Esophagus squamous epithelium (tissue), 5 donors: Measurements from ENCODE around the gene EFCAB13. TPM values are rescaled to one million over a fixed set of nuclear protein-coding genes. Genes with fewer than 3 reads are reported as not detected.
"Not testable (repeated sequence)": the region's sequence is repeated elsewhere in the genome, so short reads cannot be mapped to it uniquely, and the experiment has no call there.

ENCODE experiments used
- DNase-seq: peaks from one replicate; lab custom pipeline; 2025; lab: John Stamatoyannopoulos, UW
- H3K27ac ChIP-seq, 4 donors: fragments of 200-600 bp; sonication (generic); one replicate each; pipeline ENCODE4 v1.5.1; 2016 to 2019; ENCODE audit warnings: mild to moderate bottlenecking in 1 of 4
- H3K27me3 ChIP-seq, 4 donors: fragments of 200-600 bp; sonication (generic); 1 replicate in 3 of 4; 2 replicates in 1 of 4; pipeline versions ENCODE4 v1.5.1 to v1.6.0; 2017 to 2021; ENCODE audit warnings: antibody characterized with exemption in 1 of 4
- H3K36me3 ChIP-seq, 3 donors: fragments of 200-600 bp; sonication (generic); one replicate each; pipeline ENCODE4 v1.5.1; 2016 to 2019
- H3K4me1 ChIP-seq, 3 donors: fragments of 200-600 bp; sonication (generic); one replicate each; pipeline ENCODE4 v1.5.1; 2017 to 2019
- H3K4me3 ChIP-seq, 4 donors: fragments of 200-600 bp; sonication (generic); 1 replicate in 3 of 4; 2 replicates in 1 of 4; pipeline ENCODE4 v1.5.1; 2016 to 2019; ENCODE audit warnings: mild to moderate bottlenecking in 2 of 4, moderate library complexity in 1 of 4
- H3K9me3 ChIP-seq, 3 donors: fragments of 200-600 bp; sonication (generic); one replicate each; pipeline ENCODE4 v1.5.1; 2016 to 2019
- CTCF ChIP-seq, 6 experiments: fragments of 450-650 bp in 4 of 6; fragments of 200-600 bp in 2 of 6; sonication (generic) in 2 of 6; IDR thresholded peaks; one replicate each; pipeline ENCODE4 v1.5.1; 2016 to 2019; ENCODE audit warnings: antibody characterized with exemption in 6 of 6, mild to moderate bottlenecking in 4 of 6, moderate library complexity in 4 of 6
- POLR2A ChIP-seq, 4 donors: fragments of 450-650 bp; IDR thresholded peaks; one replicate each; pipeline ENCODE4 v1.6.1; 2017; ENCODE audit warnings: antibody characterized with exemption in 4 of 4, mild to moderate bottlenecking in 4 of 4, moderate library complexity in 3 of 4
- WGBS, 2 donors: methylation state at CpG; one replicate each; pipeline ENCODE4 v1.1.5; 2018; 5-methylcytosine and 5-hydroxymethylcytosine counted together
- intact Hi-C: fragments of 100-400 bp; cut with DNase I; formaldehyde crosslinking; loops from one replicate; pipeline ENCODE4 v1.15.0; 2022
- total RNA-seq, 4 donors: library from RNA; depleted of rRNA; stranded (reverse); fragments of >200 nt; gene quantifications; one replicate each; pipeline ENCODE4 v1.1.0, GENCODE V29; 2016
- donor health status: DM: yes; HTN: yes; CAD: no.

Gene EFCAB13
- total RNA-seq, 4 donors from 2014 or later, result 0.31 to 6.7 (median 2.4) TPM

- H3K27ac ChIP-seq, result no peak overlapping the region
- H3K9me3 ChIP-seq, result no peaks in the 10 kb centered on the region
- intact Hi-C loops, result no loop called here
- H3K4me3 ChIP-seq, result no peak overlapping the region
- H3K4me1 ChIP-seq, result no peaks in the 10 kb centered on the region
- WGBS, 2 donors, result 94 to 97% methylated on average over 1 of the region's 1 CpG
- no peak for DNase-seq
- TF ChIP-seq POLR2A (IDR thresholded peaks at IDR 0.05), result no peak
- no peak for TF ChIP-seq CTCF (IDR thresholded peaks at IDR 0.05)
- no peaks in the 10 kb centered on the region for H3K27me3 ChIP-seq
- no peaks in the 10 kb centered on the region for H3K36me3 ChIP-seq
Observed at GRCh38 chr17:47414612-47415011, 90.9 kb downstream of the EFCAB13 start.

GRCh38 chr17:47423406-47424295 lies 99.9 kb downstream of the EFCAB13 start:
- WGBS, 2 donors, result 2 to 9% methylated on average over 25 to 32 of the region's 113 CpGs
- TF ChIP-seq CTCF (IDR thresholded peaks at IDR 0.05), result no peak
- TF ChIP-seq POLR2A (IDR thresholded peaks at IDR 0.05), result no peak
- peaks cover 0 to 15% (median 10%) of the 10 kb centered on the region in 3 donors for H3K4me1 ChIP-seq
- intact Hi-C loops, result no loop called here
- no peak overlapping the region for H3K27ac ChIP-seq
- DNase-seq, result no peak
- H3K36me3 ChIP-seq, result no peaks in the 10 kb centered on the region
- H3K4me3 ChIP-seq, result peak overlapping the region; percentile 44 to 66 (median 56)
- peaks cover 0 to 21% (median 0%) of the 10 kb centered on the region in 4 donors for H3K27me3 ChIP-seq
- H3K9me3 ChIP-seq, result no peaks in the 10 kb centered on the region

DNA sequence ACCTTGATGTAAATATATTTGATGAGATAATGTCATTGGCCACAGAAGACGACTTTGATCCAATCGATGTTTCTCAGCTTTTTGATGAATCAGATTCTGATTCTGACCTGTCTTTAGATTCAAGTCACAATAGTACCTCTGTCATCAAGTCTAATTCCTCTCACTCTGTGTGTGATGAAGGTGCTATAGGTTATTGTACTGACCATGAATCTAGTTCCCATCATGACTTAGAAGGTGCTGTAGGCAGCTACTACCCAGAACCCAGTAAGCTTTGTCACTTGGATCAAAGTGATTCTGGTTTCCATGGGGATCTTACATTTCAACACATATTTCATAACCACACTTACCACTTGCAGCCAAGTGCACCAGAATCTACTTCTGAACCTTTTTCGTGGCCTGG lies 101.5 kb downstream of the EFCAB13 start:
- intact Hi-C loops, DNase-seq: not testable (repeated sequence)
- WGBS, 2 donors, result 93 to 97% methylated on average over 2 to 3 of the region's 3 CpGs

GRCh38 chr17:47425887-47426635 lies 102.3 kb downstream of the EFCAB13 start:
- H3K27ac ChIP-seq, intact Hi-C loops: not testable (repeated sequence)
- WGBS, 2 donors, result 87 to 90% methylated on average over 3 of the region's 3 CpGs

More for the DNA sequence above, 101.5 kb downstream of the EFCAB13 start:
- peaks cover 0 to 21% (median 0%) of the 10 kb centered on the region in 4 donors for H3K27me3 ChIP-seq
- H3K27ac ChIP-seq, H3K36me3 ChIP-seq, H3K9me3 ChIP-seq, H3K4me3 ChIP-seq: not testable (repeated sequence)
- H3K4me1 ChIP-seq, result peaks cover 0 to 15% (median 10%) of the 10 kb centered on the region in 3 donors

GRCh38 chr17:47427985-47428384 lies 104.2 kb downstream of the EFCAB13 start:
- WGBS, 2 donors, result 90 to 94% methylated on average over 2 of the region's 2 CpGs
- Histone ChIP-seq H3K4me1 (peaks cover 0 to 13% (median 10%) of the 10 kb centered on the region in 3 donors), H3K9me3 (no peaks in the 10 kb centered on the region), H3K27ac (no peak overlapping the region), H3K36me3 (no peaks in the 10 kb centered on the region), H3K4me3 (no peak overlapping the region), H3K27me3 (peaks cover 0 to 13% (median 0%) of the 10 kb centered on the region in 4 donors)
- TF ChIP-seq CTCF (IDR thresholded peaks at IDR 0.05), result no peak
- no peak for TF ChIP-seq POLR2A (IDR thresholded peaks at IDR 0.05)
- intact Hi-C loops, result no loop called here
- DNase-seq, result no peak

More at GRCh38 chr17:47425887-47426635, 102.3 kb downstream of the EFCAB13 start:
- not testable (repeated sequence) for DNase-seq, H3K9me3 ChIP-seq, H3K36me3 ChIP-seq, H3K4me3 ChIP-seq
- Histone ChIP-seq H3K4me1 (peaks cover 0 to 15% (median 10%) of the 10 kb centered on the region in 3 donors), H3K27me3 (peaks cover 0 to 21% (median 0%) of the 10 kb centered on the region in 4 donors)

- intact Hi-C loops, DNase-seq, H3K36me3 ChIP-seq, H3K4me1 ChIP-seq, H3K9me3 ChIP-seq, H3K27ac ChIP-seq, H3K27me3 ChIP-seq, H3K4me3 ChIP-seq: not testable (repeated sequence)
- 90 to 97% methylated on average over 8 to 9 of the region's 9 CpGs for WGBS, 2 donors
Observed at GRCh38 chr17:47432240-47432639, 108.5 kb downstream of the EFCAB13 start.
